ENCODE data around the gene ANKRD63. TPM values are rescaled to one million over a fixed set of nuclear protein-coding genes. Genes with fewer than 3 reads are reported as not detected.

ANKRD63 gene
- total and polyA plus RNA-seq, 4 donors, result not detected

DNA sequence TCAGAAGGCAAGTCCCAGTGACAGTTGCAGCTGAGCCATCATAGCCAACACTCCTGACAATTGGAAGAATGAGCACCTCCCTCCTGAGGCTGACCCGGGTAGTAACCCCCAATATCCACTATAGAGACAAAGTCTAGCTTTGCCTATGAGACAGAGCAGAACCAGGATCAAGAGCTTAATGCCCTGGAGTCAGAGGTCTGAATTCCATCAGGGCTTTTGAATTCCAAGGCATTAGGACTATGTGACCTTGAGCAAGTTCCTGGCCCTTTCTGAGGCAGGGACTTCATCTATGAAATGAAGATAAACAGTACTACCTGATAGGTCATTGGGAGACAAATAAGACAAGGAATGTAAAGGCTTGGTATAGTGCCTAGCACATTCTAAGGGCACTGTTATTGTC is 37.5 kb upstream of the ANKRD63 start:
- H3K27ac ChIP-seq (ENCODE audit: low read depth in 1 of 2, low read length in 2 of 2), result no peak overlapping the region

DNA sequence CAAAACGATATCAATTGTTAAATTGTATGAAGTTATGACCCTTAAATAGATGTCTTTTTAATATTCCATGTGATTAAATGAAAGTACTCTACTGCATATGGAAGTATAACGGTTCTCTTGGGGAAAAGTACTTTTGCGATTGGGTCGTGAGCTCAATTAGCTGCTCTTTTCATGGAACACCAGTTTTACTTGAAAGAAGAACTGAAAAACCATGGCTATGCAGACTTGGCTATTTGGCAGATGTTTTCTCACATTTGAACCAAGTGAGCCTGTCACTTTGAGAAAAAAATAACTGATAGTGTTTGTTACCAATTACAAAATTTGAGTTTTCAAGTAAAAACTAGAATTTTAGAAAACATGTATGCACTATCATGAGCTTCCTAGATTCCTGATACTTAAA is 34.7 kb upstream of the ANKRD63 start:
- H3K4me3 ChIP-seq (ENCODE audit: low read length in 2 of 2), result no peak overlapping the region
- intact Hi-C loops (cut with DNase I), result loop anchor here in 1 of 2 donors (10.0 kb wide), 1 partner anchor 63 kb away; no protein-coding TSS in a partner anchor
- no peaks in the 10 kb centered on the region for H3K27me3 ChIP-seq (ENCODE audit: control insufficient read depth in 1 of 2, insufficient read depth in 2 of 2, low read length in 1 of 2)
- H3K36me3 ChIP-seq (ENCODE audit: control insufficient read depth in 1 of 2, insufficient read depth in 2 of 2, low read length in 1 of 2), result no peaks in the 10 kb centered on the region
- H3K9me3 ChIP-seq (ENCODE audit: control insufficient read depth, low read length), result no peaks in the 10 kb centered on the region
- WGBS, 2 donors, result 83 to 90% methylated on average over 4 of the region's 4 CpGs
- ATAC-seq (ENCODE audit: low FRiP score) (no peak), DNase-seq (no peak)
- no peak overlapping the region for H3K27ac ChIP-seq (ENCODE audit: low read depth in 1 of 2, low read length in 2 of 2)
- no peaks in the 10 kb centered on the region for H3K4me1 ChIP-seq (ENCODE audit: control insufficient read depth in 1 of 2, insufficient read depth in 2 of 2, low read length in 2 of 2)

More for the DNA sequence above, 37.5 kb upstream of the ANKRD63 start:
- Histone ChIP-seq H3K27me3 (ENCODE audit: control insufficient read depth in 1 of 2, insufficient read depth in 2 of 2, low read length in 1 of 2) (no peaks in the 10 kb centered on the region), H3K9me3 (ENCODE audit: control insufficient read depth, low read length) (no peaks in the 10 kb centered on the region), H3K4me3 (ENCODE audit: low read length in 2 of 2) (no peak overlapping the region), H3K4me1 (ENCODE audit: control insufficient read depth in 1 of 2, insufficient read depth in 2 of 2, low read length in 2 of 2) (no peaks in the 10 kb centered on the region), H3K36me3 (ENCODE audit: control insufficient read depth in 1 of 2, insufficient read depth in 2 of 2, low read length in 1 of 2) (no peaks in the 10 kb centered on the region)
- intact Hi-C loops (cut with DNase I), result loop anchor here in 1 of 2 donors (5.0 kb wide), 2 partner anchors 47 to 102 kb away; no protein-coding TSS in a partner anchor
- no peak for ATAC-seq (ENCODE audit: low FRiP score)
- WGBS, 2 donors, result 95 to 96% methylated on average over 1 of the region's 1 CpG
- DNase-seq, result no peak

DNA sequence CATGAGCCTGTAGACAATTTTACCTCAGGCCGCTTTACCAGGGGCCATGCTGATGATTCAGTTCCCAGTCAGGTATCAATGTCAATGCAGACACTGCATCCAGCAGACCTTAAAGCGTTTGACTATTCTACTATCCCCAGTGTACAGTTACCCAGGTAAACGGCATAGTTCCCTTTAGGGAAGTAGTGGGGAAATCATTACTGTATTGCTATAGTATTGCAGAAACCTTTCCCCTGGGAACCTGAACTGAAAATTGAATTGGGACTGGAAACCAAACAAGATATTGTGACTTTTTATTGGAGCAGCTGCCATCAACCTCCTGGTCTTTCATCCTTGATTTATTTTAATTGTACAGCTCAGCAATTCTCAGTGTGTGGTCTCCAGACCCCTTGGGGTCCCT is 34.1 kb upstream of the ANKRD63 start:
- no peak overlapping the region for H3K4me3 ChIP-seq (ENCODE audit: low read length in 2 of 2)
- intact Hi-C loops (cut with DNase I), result loop anchor here in 1 of 2 donors (10.0 kb wide), 1 partner anchor 62 kb away; no protein-coding TSS in a partner anchor
- H3K27ac ChIP-seq (ENCODE audit: low read depth in 1 of 2, low read length in 2 of 2), result no peak overlapping the region
- no peaks in the 10 kb centered on the region for H3K27me3 ChIP-seq (ENCODE audit: control insufficient read depth in 1 of 2, insufficient read depth in 2 of 2, low read length in 1 of 2)
- no peaks in the 10 kb centered on the region for H3K4me1 ChIP-seq (ENCODE audit: control insufficient read depth in 1 of 2, insufficient read depth in 2 of 2, low read length in 2 of 2)
- ATAC-seq (ENCODE audit: low FRiP score) (no peak), DNase-seq (no peak)
- 91 to 93% methylated on average over 3 of the region's 3 CpGs for WGBS, 2 donors
- no peaks in the 10 kb centered on the region for H3K36me3 ChIP-seq (ENCODE audit: control insufficient read depth in 1 of 2, insufficient read depth in 2 of 2, low read length in 1 of 2)
- H3K9me3 ChIP-seq (ENCODE audit: control insufficient read depth, low read length), result no peaks in the 10 kb centered on the region

DNA sequence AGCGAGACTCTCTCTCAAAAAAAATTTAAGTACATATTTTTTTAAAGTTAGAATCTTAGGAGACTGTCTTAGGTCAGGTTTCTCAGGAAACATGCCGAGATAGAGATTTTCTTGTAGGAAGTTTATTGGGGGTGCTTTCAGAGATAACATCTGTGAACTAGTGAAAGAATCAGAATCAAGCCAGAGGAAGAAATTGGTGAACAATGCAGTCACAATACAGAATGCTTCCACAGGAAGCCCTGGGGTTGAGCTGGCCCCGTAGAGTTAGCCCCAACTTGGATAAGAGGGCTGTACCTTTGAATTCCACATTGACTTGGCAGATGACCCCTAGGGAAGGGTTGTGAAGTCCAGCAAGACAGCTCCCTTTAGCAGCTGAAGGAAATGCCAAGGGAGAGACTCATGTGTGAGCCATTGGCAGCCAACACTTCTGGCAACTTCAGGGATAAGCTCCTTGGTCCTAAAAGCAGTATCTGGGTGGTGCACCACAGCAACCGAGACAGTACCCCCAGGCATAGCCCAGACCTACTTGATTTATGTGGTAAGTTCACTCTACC is 31.9 kb upstream of the ANKRD63 start:
- Histone ChIP-seq H3K27ac (ENCODE audit: low read depth in 1 of 2, low read length in 2 of 2) (no peak overlapping the region), H3K9me3 (ENCODE audit: control insufficient read depth, low read length) (no peaks in the 10 kb centered on the region), H3K4me3 (ENCODE audit: low read length in 2 of 2) (no peak overlapping the region), H3K4me1 (ENCODE audit: control insufficient read depth in 1 of 2, insufficient read depth in 2 of 2, low read length in 2 of 2) (no peaks in the 10 kb centered on the region), H3K36me3 (ENCODE audit: control insufficient read depth in 1 of 2, insufficient read depth in 2 of 2, low read length in 1 of 2) (no peaks in the 10 kb centered on the region), H3K27me3 (ENCODE audit: control insufficient read depth in 1 of 2, insufficient read depth in 2 of 2, low read length in 1 of 2) (no peaks in the 10 kb centered on the region)
- DNase-seq, result peak; percentile 31 to 44
- ATAC-seq (ENCODE audit: low FRiP score), result no peak
- intact Hi-C loops (cut with DNase I), result loop anchor here in 1 of 2 donors (10.0 kb wide), 1 partner anchor 60 kb away; no protein-coding TSS in a partner anchor
- 54 to 58% methylated on average over 4 of the region's 4 CpGs for WGBS, 2 donors

DNA sequence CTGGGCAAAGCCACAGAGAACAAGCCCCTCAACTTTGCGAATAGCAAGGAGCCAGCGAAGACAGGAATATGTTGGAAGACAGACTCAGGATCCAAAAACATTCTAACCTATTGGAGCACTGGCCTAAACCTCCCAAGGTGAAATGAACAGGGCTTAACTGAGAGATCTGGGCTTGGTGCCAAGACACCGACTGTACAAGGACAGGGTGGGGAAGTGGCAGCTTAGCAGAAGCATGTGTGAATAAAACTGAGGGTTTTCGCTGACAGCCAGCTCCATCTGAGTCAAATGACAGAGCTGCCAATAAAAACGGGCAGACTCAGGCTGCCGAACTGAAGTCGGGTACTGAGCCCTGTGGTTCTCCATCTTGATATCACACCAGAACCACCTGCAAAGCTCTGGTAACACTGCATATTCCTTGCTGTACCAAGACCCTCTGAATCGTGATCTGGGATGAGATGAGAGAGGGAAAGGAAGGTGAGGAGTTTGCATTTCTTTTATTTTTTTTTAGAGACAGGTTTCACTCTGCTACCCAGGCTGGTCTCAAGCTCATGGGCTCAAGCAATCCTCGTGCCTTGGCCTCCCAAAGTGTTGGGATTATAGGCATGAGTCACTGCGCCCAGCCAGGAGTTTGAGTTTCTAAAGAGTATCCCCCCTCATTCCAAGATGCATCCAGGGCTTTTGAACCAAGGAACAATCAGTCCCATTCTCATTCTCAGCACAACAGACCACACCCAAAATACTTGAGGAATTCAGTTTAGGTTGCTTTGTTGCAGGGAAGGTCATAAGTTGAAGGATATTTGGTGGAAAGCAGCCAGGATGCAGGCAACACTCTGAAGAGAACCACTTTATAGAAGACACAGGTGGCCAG is 30.9 kb upstream of the ANKRD63 start:
- 36% methylated on average over 10 of the region's 10 CpGs for WGBS, 2 donors
- DNase-seq, result peak; percentile 69 to 85

DNA sequence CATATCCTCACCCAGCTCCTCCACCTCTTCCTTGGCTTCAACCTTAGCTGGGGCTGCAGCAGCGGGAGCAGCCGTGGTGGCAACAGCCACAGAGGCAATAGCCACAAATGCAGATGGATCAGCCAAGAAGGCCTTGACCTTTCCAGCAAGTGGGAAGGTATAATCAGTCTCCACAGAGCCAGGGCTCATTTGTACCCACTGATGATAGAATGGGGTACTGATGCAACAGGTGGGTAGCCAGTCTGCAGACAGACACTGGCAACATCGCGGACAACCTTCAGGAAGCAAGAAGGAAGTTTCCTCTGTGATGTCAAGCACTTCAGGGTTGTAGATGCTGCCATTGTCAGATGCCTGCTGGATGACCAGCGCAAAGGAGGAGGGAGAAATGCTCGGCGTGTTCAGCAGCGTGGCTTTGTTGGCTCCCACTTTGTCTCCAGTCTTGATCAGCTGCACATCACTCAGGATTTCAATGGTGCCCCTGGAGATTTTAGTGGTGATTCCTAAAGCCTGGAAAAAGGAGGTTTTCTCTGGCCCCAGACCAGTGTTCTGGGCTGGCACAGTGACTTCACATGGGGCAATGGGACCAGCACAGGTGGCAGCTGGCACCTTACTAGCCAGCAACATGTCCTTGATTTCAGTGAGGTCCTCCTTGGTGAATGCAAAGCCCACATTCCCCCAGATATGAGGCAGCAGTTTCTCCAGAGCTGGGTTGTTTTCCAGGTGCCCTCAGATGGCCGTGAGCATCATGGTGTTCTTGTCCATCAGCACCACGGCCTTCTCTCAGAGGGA is 29.7 kb upstream of the ANKRD63 start:
- Histone ChIP-seq H3K36me3 (ENCODE audit: control insufficient read depth in 1 of 2, insufficient read depth in 2 of 2, low read length in 1 of 2) (no peaks in the 10 kb centered on the region), H3K27me3 (ENCODE audit: control insufficient read depth in 1 of 2, insufficient read depth in 2 of 2, low read length in 1 of 2) (no peaks in the 10 kb centered on the region), H3K4me3 (ENCODE audit: low read length in 2 of 2) (no peak overlapping the region), H3K27ac (ENCODE audit: low read depth in 1 of 2, low read length in 2 of 2) (no peak overlapping the region), H3K9me3 (ENCODE audit: control insufficient read depth, low read length) (no peaks in the 10 kb centered on the region), H3K4me1 (ENCODE audit: control insufficient read depth in 1 of 2, insufficient read depth in 2 of 2, low read length in 2 of 2) (no peaks in the 10 kb centered on the region)
- intact Hi-C loops (cut with DNase I), result loop anchor here in 1 of 2 donors (10.0 kb wide), 1 partner anchor 58 kb away; no protein-coding TSS in a partner anchor
- WGBS, 2 donors, result 88 to 93% methylated on average over 10 of the region's 10 CpGs
- DNase-seq (peak; percentile 24 to 27), ATAC-seq (ENCODE audit: low FRiP score) (no peak)

More for the DNA sequence above, 30.9 kb upstream of the ANKRD63 start:
- Histone ChIP-seq H3K4me3 (ENCODE audit: low read length in 2 of 2) (no peak overlapping the region), H3K4me1 (ENCODE audit: control insufficient read depth in 1 of 2, insufficient read depth in 2 of 2, low read length in 2 of 2) (no peaks in the 10 kb centered on the region), H3K36me3 (ENCODE audit: control insufficient read depth in 1 of 2, insufficient read depth in 2 of 2, low read length in 1 of 2) (no peaks in the 10 kb centered on the region), H3K9me3 (ENCODE audit: control insufficient read depth, low read length) (no peaks in the 10 kb centered on the region), H3K27ac (ENCODE audit: low read depth in 1 of 2, low read length in 2 of 2) (no peak overlapping the region), H3K27me3 (ENCODE audit: control insufficient read depth in 1 of 2, insufficient read depth in 2 of 2, low read length in 1 of 2) (no peaks in the 10 kb centered on the region)
- ATAC-seq (ENCODE audit: low FRiP score), result no peak
- intact Hi-C loops (cut with DNase I), result loop anchor here in 1 of 2 donors (10.0 kb wide), 1 partner anchor 59 kb away; no protein-coding TSS in a partner anchor

DNA sequence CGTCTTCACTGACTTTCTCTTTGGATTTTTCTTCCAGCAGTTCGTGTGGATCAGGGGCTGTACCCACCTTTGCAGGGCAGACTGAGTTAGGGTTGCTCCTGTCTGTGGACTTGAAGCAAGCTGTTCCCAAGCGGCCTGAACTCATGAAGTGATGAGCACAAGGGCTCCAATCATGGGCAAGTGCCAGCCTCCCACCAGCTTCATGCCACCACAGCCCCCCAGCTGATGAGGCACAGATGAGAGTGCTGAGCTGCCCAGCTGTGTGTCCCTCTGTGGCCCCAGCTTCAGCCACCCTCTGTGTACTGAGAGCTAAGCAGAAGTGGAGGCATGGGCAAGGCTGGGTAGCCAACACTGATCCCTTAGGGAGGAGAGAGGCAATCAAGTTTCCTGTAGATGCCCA is 28.1 kb upstream of the ANKRD63 start:
- no peaks in the 10 kb centered on the region for H3K9me3 ChIP-seq (ENCODE audit: control insufficient read depth, low read length)
- intact Hi-C loops (cut with DNase I), result loop anchor here in 1 of 2 donors (10.0 kb wide), 1 partner anchor 56 kb away; no protein-coding TSS in a partner anchor
- no peaks in the 10 kb centered on the region for H3K27me3 ChIP-seq (ENCODE audit: control insufficient read depth in 1 of 2, insufficient read depth in 2 of 2, low read length in 1 of 2)
- no peaks in the 10 kb centered on the region for H3K36me3 ChIP-seq (ENCODE audit: control insufficient read depth in 1 of 2, insufficient read depth in 2 of 2, low read length in 1 of 2)
- ATAC-seq (ENCODE audit: low FRiP score) (no peak), DNase-seq (peak; percentile 24 to 49)
- H3K27ac ChIP-seq (ENCODE audit: low read depth in 1 of 2, low read length in 2 of 2), result no peak overlapping the region
- no peaks in the 10 kb centered on the region for H3K4me1 ChIP-seq (ENCODE audit: control insufficient read depth in 1 of 2, insufficient read depth in 2 of 2, low read length in 2 of 2)
- WGBS, 2 donors, result 80% methylated on average over 3 of the region's 3 CpGs
- no peak overlapping the region for H3K4me3 ChIP-seq (ENCODE audit: low read length in 2 of 2)

Measured in aorta (tissue), 5 donors.